ENCODE data around the gene KRT5. TPM values are rescaled to one million over a fixed set of nuclear protein-coding genes. Genes with fewer than 3 reads are reported as not detected.

The KRT5 gene
- total and polyA plus RNA-seq, 10 donors: 0.23 to 1.9 (median 0.96) TPM; not detected in 3

DNA sequence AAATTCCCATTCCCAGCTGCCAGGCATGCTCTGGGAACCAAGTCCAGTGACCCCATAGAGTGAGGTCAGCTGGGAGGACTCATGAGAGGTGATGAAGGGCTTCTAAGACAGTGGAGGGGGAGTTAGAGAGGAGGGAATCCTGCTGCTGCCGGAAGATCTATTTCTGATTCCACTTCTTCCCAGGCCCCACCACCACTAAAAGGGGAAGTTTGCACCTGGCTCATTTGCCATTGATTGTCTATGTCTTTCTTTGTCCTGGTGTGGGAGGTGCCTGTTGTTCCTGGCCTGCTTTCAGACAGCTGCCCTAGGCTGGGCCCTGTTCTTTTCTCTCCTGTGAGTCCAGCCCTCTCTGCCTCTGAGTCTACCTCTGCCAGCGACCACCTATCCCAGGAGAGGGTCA lies 24.1 kb downstream of the KRT5 start:
- Histone ChIP-seq H3K9me3 (no peaks in the 10 kb centered on the region), H3K4me1 (peaks cover 0 to 15% (median 6%) of the 10 kb centered on the region in 6 donors), H3K27me3 (replicated peaks in 1 of 7) (peaks cover 0 to 34% (median 0%) of the 10 kb centered on the region in 7 donors), H3K4me3 (no peak overlapping the region), H3K36me3 (no peaks in the 10 kb centered on the region), H3K27ac (no peak overlapping the region)
- DNase-seq: no peak
- intact Hi-C loops (cut with DNase I; ENCODE audit: low total_unique reads): loop anchor here (10.0 kb wide), 1 partner anchor 111 kb away; the partner anchor contains the start of gene KRT84
- no peak for TF ChIP-seq POLR2AphosphoS5 (IDR thresholded peaks at IDR 0.05)
- TF ChIP-seq POLR2A (IDR thresholded peaks at IDR 0.05): no peak
- TF ChIP-seq CTCF (IDR thresholded peaks at IDR 0.05 in 8 of 11, conservative IDR thresholded peaks at IDR 0.05 in 3 of 11): no peak
- 35 to 63% (median 54%) methylated on average over 2 of the region's 2 CpGs for WGBS, 5 donors

DNA sequence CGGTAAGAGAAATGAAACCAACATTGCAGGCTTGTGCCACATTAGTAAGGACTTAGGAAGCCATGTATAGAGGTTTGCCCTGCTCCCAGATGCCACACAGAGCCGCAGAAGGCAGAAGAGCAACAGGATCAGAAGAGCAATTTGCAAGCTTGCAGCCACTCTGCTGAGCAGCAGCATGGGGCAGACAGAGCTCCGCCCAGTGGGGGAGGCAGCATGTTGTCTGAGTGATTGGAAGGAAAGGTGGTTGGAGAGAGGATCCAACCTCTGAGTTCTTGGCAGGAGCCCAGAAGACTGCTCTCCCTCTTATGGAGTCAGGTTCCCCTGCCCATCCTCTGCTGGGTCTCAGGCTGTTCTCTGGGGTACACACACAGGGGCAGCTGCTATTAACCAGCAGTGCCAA lies 24.8 kb downstream of the KRT5 start:
- DNase-seq: no peak
- Histone ChIP-seq H3K27ac (peak overlapping the region in 1 of 8 donors; percentile 21), H3K27me3 (replicated peaks in 1 of 7) (peaks cover 0 to 37% (median 0%) of the 10 kb centered on the region in 7 donors), H3K9me3 (no peaks in the 10 kb centered on the region), H3K4me1 (peaks cover 0 to 15% (median 6%) of the 10 kb centered on the region in 6 donors), H3K4me3 (no peak overlapping the region), H3K36me3 (no peaks in the 10 kb centered on the region)
- WGBS, 5 donors: 40 to 46% (median 42%) methylated on average over 3 of the region's 3 CpGs
- intact Hi-C loops (cut with DNase I; ENCODE audit: low total_unique reads): loop anchor here (10.0 kb wide), 1 partner anchor 111 kb away; the partner anchor contains the start of gene KRT84
- TF ChIP-seq CTCF (IDR thresholded peaks at IDR 0.05 in 8 of 11, conservative IDR thresholded peaks at IDR 0.05 in 3 of 11) (no peak), POLR2AphosphoS5 (IDR thresholded peaks at IDR 0.05) (no peak), POLR2A (IDR thresholded peaks at IDR 0.05) (no peak)

DNA sequence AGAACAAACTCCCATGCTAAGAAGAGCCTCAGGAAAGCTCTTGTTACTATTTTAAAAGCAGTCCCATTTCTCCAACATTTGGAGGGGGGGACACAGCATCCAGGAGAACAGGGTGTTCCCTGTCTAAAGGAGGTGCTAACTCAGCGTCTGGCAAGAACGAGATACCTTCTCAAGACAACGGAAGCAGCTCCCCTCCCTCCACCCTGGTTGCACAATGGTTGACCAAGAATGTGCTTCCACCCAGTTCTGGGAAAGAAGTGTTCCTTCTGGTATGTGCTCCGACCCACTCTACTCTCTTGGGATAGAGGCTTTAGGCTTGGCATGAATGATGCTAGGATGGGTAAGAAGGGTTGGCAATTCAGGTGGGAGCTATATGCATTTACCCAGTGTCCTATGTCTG lies 25.7 kb downstream of the KRT5 start:
- no peak for DNase-seq
- Histone ChIP-seq H3K27ac (peak overlapping the region in 1 of 8 donors; percentile 21), H3K9me3 (no peaks in the 10 kb centered on the region), H3K4me3 (no peak overlapping the region), H3K36me3 (no peaks in the 10 kb centered on the region), H3K4me1 (peaks cover 0 to 15% (median 6%) of the 10 kb centered on the region in 6 donors), H3K27me3 (replicated peaks in 1 of 7) (peaks cover 0 to 36% (median 0%) of the 10 kb centered on the region in 7 donors)
- 48 to 65% (median 58%) methylated on average over 3 to 4 of the region's 4 CpGs for WGBS, 5 donors
- TF ChIP-seq POLR2A (IDR thresholded peaks at IDR 0.05) (no peak), POLR2AphosphoS5 (IDR thresholded peaks at IDR 0.05) (peak in 1 of 3 donors; percentile 35)
- intact Hi-C loops (cut with DNase I; ENCODE audit: low total_unique reads): loop anchor here (10.0 kb wide), 1 partner anchor 110 kb away; the partner anchor contains the start of gene KRT84

DNA sequence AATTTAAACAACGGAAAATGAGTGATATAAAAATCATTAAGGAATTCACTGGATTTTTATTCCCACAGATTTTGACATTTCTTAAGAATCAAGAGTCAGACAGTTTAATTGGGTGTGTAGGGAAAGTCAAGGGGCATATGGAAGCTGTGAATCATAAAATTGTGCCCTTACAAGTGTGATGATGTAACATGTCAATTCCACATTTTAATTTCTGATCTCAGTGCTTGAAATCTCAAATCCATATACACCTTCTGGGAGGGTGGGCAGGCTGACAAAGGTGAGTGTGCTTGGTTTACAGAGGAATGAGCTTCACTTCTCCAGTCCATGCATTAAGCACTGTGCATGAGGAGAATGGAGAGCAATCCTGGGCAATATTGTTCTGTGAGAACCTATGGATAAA lies 26.1 kb downstream of the KRT5 start:
- peaks cover 0 to 15% (median 6%) of the 10 kb centered on the region in 6 donors for H3K4me1 ChIP-seq
- TF ChIP-seq POLR2A (IDR thresholded peaks at IDR 0.05) (no peak), POLR2AphosphoS5 (IDR thresholded peaks at IDR 0.05) (no peak), CTCF (IDR thresholded peaks at IDR 0.05 in 8 of 11, conservative IDR thresholded peaks at IDR 0.05 in 3 of 11) (no peak)
- no peaks in the 10 kb centered on the region for H3K9me3 ChIP-seq
- no peak for DNase-seq
- no peak overlapping the region for H3K27ac ChIP-seq
- H3K4me3 ChIP-seq: no peak overlapping the region
- 86 to 89% (median 88%) methylated on average over 1 of the region's 1 CpG for WGBS, 5 donors
- H3K36me3 ChIP-seq: no peaks in the 10 kb centered on the region
- intact Hi-C loops (cut with DNase I; ENCODE audit: low total_unique reads): loop anchor here (10.0 kb wide), 1 partner anchor 109 kb away; the partner anchor contains the start of gene KRT84
- H3K27me3 ChIP-seq (replicated peaks in 1 of 7): peaks cover 0 to 32% (median 0%) of the 10 kb centered on the region in 7 donors

Measured in spleen (tissue), 11 donors.